Measurements from ENCODE around the gene PBX2.
"Not testable (repeated sequence)": the region's sequence is repeated elsewhere in the genome, so short reads cannot be mapped to it uniquely, and the experiment has no call there.

DNA sequence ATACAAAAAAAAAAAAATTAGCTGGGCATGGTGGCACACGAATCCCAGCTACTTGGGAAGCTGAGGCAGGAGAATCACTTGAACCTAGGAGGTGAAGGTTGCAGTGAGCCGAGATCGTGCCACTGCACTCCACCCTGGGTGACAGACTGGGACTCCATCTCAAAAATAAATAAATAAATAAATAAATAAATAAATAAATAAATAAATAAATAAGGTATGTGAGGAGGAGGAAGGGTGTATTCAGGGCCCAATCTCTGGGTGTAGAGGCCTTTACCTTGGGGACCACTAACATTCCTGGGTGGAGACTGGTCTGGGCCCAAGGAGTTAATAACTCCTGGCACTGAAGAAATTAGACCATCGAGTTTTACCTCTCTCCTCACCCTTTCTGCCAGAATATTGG is 21.4 kb upstream of the PBX2 start:
- TF ChIP-seq, protein P1, sequence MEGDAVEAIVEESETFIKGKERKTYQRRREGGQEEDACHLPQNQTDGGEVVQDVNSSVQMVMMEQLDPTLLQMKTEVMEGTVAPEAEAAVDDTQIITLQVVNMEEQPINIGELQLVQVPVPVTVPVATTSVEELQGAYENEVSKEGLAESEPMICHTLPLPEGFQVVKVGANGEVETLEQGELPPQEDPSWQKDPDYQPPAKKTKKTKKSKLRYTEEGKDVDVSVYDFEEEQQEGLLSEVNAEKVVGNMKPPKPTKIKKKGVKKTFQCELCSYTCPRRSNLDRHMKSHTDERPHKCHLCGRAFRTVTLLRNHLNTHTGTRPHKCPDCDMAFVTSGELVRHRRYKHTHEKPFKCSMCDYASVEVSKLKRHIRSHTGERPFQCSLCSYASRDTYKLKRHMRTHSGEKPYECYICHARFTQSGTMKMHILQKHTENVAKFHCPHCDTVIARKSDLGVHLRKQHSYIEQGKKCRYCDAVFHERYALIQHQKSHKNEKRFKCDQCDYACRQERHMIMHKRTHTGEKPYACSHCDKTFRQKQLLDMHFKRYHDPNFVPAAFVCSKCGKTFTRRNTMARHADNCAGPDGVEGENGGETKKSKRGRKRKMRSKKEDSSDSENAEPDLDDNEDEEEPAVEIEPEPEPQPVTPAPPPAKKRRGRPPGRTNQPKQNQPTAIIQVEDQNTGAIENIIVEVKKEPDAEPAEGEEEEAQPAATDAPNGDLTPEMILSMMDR (IDR thresholded peaks at IDR 0.05; ENCODE audit: low read depth, low read length), result not testable (repeated sequence)
- TF ChIP-seq POLR2A (IDR thresholded peaks at IDR 0.05; ENCODE audit: extremely low read depth, insufficient read length); MYC (IDR thresholded peaks at IDR 0.05; ENCODE audit: low read depth, low read length): not testable (repeated sequence)

All from NB4 (cell line).